HEK293 (cell line): Measurements from ENCODE around the gene GPR62.

Experiments
- CTCF ChIA-PET: fragments of 350-600 bp; formaldehyde crosslinking; extraction: SDS; loops from one replicate; lab custom pipeline; 2021; ENCODE audit warnings: antibody characterized with exemption; lab: Yijun Ruan, JAX
- POLR2A ChIA-PET: fragments of 300-600 bp; formaldehyde crosslinking; extraction: SDS; loops from one replicate; lab custom pipeline; 2020; ENCODE audit warnings: antibody characterized with exemption, inconsistent platforms; lab: Yijun Ruan, JAX
- H3K27ac ChIP-seq: fragments of 200-500 bp; sonication (Bioruptor generic); 2 replicates; pipeline ENCODE4 v1.5.1; 2014; ENCODE audit warnings: low read depth, low read length, control low read depth, inconsistent platforms; ENCODE audit errors: extremely low read depth
- H3K36me3 ChIP-seq, 2 experiments: fragments of 200-500 bp in 1 of 2; sonication (Bioruptor generic) in 1 of 2; 1 replicate in 1 of 2; 2 replicates in 1 of 2; pipeline ENCODE4 v1.5.1; 2014 to 2017; ENCODE audit warnings: inconsistent platforms in 2 of 2, low read length in 2 of 2; ENCODE audit not compliant: control insufficient read depth in 2 of 2, insufficient read depth in 1 of 2
- H3K4me1 ChIP-seq: fragments of 200-500 bp; sonication (Bioruptor generic); 2 replicates; pipeline ENCODE4 v1.5.1; 2014; ENCODE audit warnings: mild to moderate bottlenecking, low read length, inconsistent platforms; ENCODE audit not compliant: control insufficient read depth, insufficient read depth
- H3K4me3 ChIP-seq: 2 replicates; pipeline ENCODE4 v1.5.1; 2011; ENCODE audit warnings: low read depth, mild to moderate bottlenecking, control low read depth, low read length, moderate library complexity
- H3K9me3 ChIP-seq: fragments of 200-500 bp; sonication (Bioruptor generic); 2 replicates; pipeline ENCODE4 v1.5.1; 2014; ENCODE audit warnings: low read depth, low read length, inconsistent platforms; ENCODE audit not compliant: control insufficient read depth, insufficient read depth
- ELK4 ChIP-seq: IDR thresholded peaks from 2 replicates; pipeline ENCODE4 v1.6.1; 2011; ENCODE audit warnings: mild to moderate bottlenecking, low read depth, low read length, borderline replicate concordance
- INSM2 ChIP-seq: fragments of 450-650 bp; formaldehyde crosslinking; IDR thresholded peaks from 2 replicates; pipeline ENCODE4 v1.5.1; 2016; ENCODE audit warnings: missing biosample characterization, missing genetic modification characterization
- KLF8 ChIP-seq: fragments of 450-650 bp; formaldehyde crosslinking; IDR thresholded peaks from 2 replicates; pipeline ENCODE4 v1.5.1; 2016; ENCODE audit warnings: missing biosample characterization, missing genetic modification characterization
- OVOL3 ChIP-seq: fragments of 450-650 bp; formaldehyde crosslinking; IDR thresholded peaks from 2 replicates; pipeline ENCODE4 v1.5.1; 2016; ENCODE audit warnings: missing biosample characterization, missing genetic modification characterization
- ZBTB6 ChIP-seq: fragments of 450-650 bp; formaldehyde crosslinking; IDR thresholded peaks from 2 replicates; pipeline ENCODE4 v1.5.1; 2017; ENCODE audit warnings: missing biosample characterization, missing genetic modification characterization
- ZNF10 ChIP-seq: fragments of 450-650 bp; formaldehyde crosslinking; IDR thresholded peaks from 2 replicates; pipeline ENCODE4 v1.5.1; 2017; ENCODE audit warnings: missing biosample characterization, missing genetic modification characterization
- ZNF132 ChIP-seq: fragments of 450-650 bp; formaldehyde crosslinking; IDR thresholded peaks from 2 replicates; pipeline ENCODE4 v1.5.1; 2017; ENCODE audit warnings: missing biosample characterization, missing genetic modification characterization, borderline replicate concordance
- ZNF223 ChIP-seq: fragments of 450-650 bp; formaldehyde crosslinking; IDR thresholded peaks from 2 replicates; pipeline ENCODE4 v1.5.1; 2016; ENCODE audit warnings: missing biosample characterization, missing genetic modification characterization
- ZNF350 ChIP-seq: fragments of 450-650 bp; formaldehyde crosslinking; IDR thresholded peaks from 2 replicates; pipeline ENCODE4 v1.5.0; 2017; ENCODE audit warnings: missing biosample characterization, mild to moderate bottlenecking, missing genetic modification characterization
- ZNF398 ChIP-seq: fragments of 450-650 bp; formaldehyde crosslinking; IDR thresholded peaks from 2 replicates; pipeline ENCODE4 v1.5.1; 2017; ENCODE audit warnings: missing biosample characterization, missing genetic modification characterization
- ZNF426 ChIP-seq: fragments of 450-650 bp; formaldehyde crosslinking; IDR thresholded peaks from 2 replicates; pipeline ENCODE4 v1.5.1; 2017; ENCODE audit warnings: missing biosample characterization, missing genetic modification characterization, mild to moderate bottlenecking, inconsistent platforms, moderate library complexity
- ZNF561 ChIP-seq: fragments of 450-650 bp; IDR thresholded peaks from 2 replicates; pipeline ENCODE4 v1.5.1; 2018; ENCODE audit warnings: missing biosample characterization, missing genetic modification characterization, borderline replicate concordance
- ZNF585B ChIP-seq: fragments of 450-650 bp; formaldehyde crosslinking; IDR thresholded peaks from 2 replicates; pipeline ENCODE4 v1.5.1; 2016; ENCODE audit warnings: missing biosample characterization, missing genetic modification characterization
- ZNF596 ChIP-seq: fragments of 450-650 bp; IDR thresholded peaks from 2 replicates; pipeline ENCODE4 v1.5.0; 2018; ENCODE audit warnings: missing biosample characterization, mild to moderate bottlenecking, missing genetic modification characterization, moderate library complexity
- ZNF624 ChIP-seq: fragments of 450-650 bp; formaldehyde crosslinking; IDR thresholded peaks from 2 replicates; pipeline ENCODE4 v1.5.1; 2017; ENCODE audit warnings: missing biosample characterization, missing genetic modification characterization
- ZNF654 ChIP-seq: fragments of 450-650 bp; formaldehyde crosslinking; IDR thresholded peaks from 2 replicates; pipeline ENCODE4 v1.5.1; 2016; ENCODE audit warnings: low read depth, missing biosample characterization, missing genetic modification characterization
- ZNF768 ChIP-seq: fragments of 450-650 bp; formaldehyde crosslinking; IDR thresholded peaks from 2 replicates; pipeline ENCODE4 v1.5.1; 2018; ENCODE audit warnings: missing biosample characterization, mild to moderate bottlenecking, missing genetic modification characterization
- ZNF792 ChIP-seq: fragments of 450-650 bp; formaldehyde crosslinking; IDR thresholded peaks from 2 replicates; pipeline ENCODE4 v1.5.1; 2016; ENCODE audit warnings: missing biosample characterization, missing genetic modification characterization
- TF ChIP-seq, protein P1 (sequence below): fragments of 450-650 bp; formaldehyde crosslinking; IDR thresholded peaks from 2 replicates; pipeline ENCODE4 v1.5.1; 2016; ENCODE audit warnings: missing biosample characterization, missing genetic modification characterization, borderline replicate concordance
- TF ChIP-seq, protein P2 (sequence below): fragments of 450-650 bp; formaldehyde crosslinking; IDR thresholded peaks from 2 replicates; pipeline ENCODE4 v1.5.1; 2016; ENCODE audit warnings: missing biosample characterization, missing genetic modification characterization

The GPR62 gene

GRCh38 chr3:51955893-51956770 is 951 bp downstream of the GPR62 start (continued):
- TF ChIP-seq, protein P1, sequence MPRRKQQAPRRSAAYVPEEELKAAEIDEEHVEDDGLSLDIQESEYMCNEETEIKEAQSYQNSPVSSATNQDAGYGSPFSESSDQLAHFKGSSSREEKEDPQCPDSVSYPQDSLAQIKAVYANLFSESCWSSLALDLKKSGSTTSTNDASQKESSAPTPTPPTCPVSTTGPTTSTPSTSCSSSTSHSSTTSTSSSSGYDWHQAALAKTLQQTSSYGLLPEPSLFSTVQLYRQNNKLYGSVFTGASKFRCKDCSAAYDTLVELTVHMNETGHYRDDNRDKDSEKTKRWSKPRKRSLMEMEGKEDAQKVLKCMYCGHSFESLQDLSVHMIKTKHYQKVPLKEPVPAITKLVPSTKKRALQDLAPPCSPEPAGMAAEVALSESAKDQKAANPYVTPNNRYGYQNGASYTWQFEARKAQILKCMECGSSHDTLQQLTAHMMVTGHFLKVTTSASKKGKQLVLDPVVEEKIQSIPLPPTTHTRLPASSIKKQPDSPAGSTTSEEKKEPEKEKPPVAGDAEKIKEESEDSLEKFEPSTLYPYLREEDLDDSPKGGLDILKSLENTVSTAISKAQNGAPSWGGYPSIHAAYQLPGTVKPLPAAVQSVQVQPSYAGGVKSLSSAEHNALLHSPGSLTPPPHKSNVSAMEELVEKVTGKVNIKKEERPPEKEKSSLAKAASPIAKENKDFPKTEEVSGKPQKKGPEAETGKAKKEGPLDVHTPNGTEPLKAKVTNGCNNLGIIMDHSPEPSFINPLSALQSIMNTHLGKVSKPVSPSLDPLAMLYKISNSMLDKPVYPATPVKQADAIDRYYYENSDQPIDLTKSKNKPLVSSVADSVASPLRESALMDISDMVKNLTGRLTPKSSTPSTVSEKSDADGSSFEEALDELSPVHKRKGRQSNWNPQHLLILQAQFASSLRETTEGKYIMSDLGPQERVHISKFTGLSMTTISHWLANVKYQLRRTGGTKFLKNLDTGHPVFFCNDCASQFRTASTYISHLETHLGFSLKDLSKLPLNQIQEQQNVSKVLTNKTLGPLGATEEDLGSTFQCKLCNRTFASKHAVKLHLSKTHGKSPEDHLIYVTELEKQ (tag by site-specific recombination): no peak
- no peak for TF ChIP-seq KLF8
- no peak for TF ChIP-seq ZNF654 (tag by site-specific recombination)
- TF ChIP-seq ZNF132 (tag by site-specific recombination): no peak
- no peak for TF ChIP-seq ZNF223 (tag by site-specific recombination)
- TF ChIP-seq ZNF596 (tag by site-specific recombination): no peak
- no peak for TF ChIP-seq ZNF585B (tag by site-specific recombination)

- H3K27ac ChIP-seq: no peak overlapping the region
- POLR2A ChIA-PET: interaction anchor here (1.3 kb wide), 1 partner anchor 38 kb away, joined by 3 read pairs; the partner anchor contains the start of gene RPL29
- H3K36me3 ChIP-seq: peaks cover 0 to 35% of the 10 kb centered on the region in 2 experiments; a peak in 1 of 3 replicates
- H3K9me3 ChIP-seq: no peaks in the 10 kb centered on the region
- H3K4me3 ChIP-seq: no peak overlapping the region
- H3K4me1 ChIP-seq: no peaks in the 10 kb centered on the region
- CTCF ChIA-PET: interaction anchor here (1.1 to 1.2 kb wide), 2 partner anchors 15 to 16 kb away, joined by 3 to 7 read pairs; partner anchors contain the start of genes ABHD14B and PARP3
- TF ChIP-seq ZNF792: no peak
- no peak for TF ChIP-seq ELK4
- no peak for TF ChIP-seq ZNF561 (tag by site-specific recombination)
- TF ChIP-seq ZNF10: no peak
- no peak for TF ChIP-seq OVOL3
- no peak for TF ChIP-seq ZNF624 (tag by site-specific recombination)
- TF ChIP-seq, protein P2, sequence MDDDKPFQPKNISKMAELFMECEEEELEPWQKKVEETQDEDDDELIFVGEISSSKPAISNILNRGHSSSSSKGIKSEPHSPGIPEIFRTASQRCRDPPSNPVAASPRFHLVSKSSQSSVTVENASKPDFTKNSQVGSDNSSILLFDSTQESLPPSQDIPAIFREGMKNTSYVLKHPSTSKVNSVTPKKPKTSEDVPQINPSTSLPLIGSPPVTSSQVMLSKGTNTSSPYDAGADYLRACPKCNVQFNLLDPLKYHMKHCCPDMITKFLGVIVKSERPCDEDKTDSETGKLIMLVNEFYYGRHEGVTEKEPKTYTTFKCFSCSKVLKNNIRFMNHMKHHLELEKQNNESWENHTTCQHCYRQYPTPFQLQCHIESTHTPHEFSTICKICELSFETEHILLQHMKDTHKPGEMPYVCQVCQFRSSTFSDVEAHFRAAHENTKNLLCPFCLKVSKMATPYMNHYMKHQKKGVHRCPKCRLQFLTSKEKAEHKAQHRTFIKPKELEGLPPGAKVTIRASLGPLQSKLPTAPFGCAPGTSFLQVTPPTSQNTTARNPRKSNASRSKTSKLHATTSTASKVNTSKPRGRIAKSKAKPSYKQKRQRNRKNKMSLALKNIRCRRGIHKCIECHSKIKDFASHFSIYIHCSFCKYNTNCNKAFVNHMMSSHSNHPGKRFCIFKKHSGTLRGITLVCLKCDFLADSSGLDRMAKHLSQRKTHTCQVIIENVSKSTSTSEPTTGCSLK (tag by site-specific recombination): no peak
- no peak for TF ChIP-seq ZBTB6 (tag by site-specific recombination)
- TF ChIP-seq ZNF426 (tag by site-specific recombination): no peak
- no peak for TF ChIP-seq INSM2 (tag by site-specific recombination)
- TF ChIP-seq ZNF768 (tag by site-specific recombination): no peak
- TF ChIP-seq ZNF350: no peak
- TF ChIP-seq ZNF398 (tag by site-specific recombination): no peak
Measured at GRCh38 chr3:51957520-51958205, 2.5 kb downstream of the GPR62 start.
